ENCODE results near the gene ALCAM.

GRCh38 chr3:105367406-105368213 lies 901 bp downstream of the ALCAM start:
- no peak for TF ChIP-seq PATZ1 (CRISPR knock-in tag; IDR thresholded peaks at IDR 0.05; ENCODE audit: borderline replicate concordance)
- TF ChIP-seq OSR1 (CRISPR knock-in tag; IDR thresholded peaks at IDR 0.05) = no peak
- no peak for TF ChIP-seq ISL1 (CRISPR knock-in tag; IDR thresholded peaks at IDR 0.05)
- TF ChIP-seq ZFP30 (CRISPR knock-in tag; IDR thresholded peaks at IDR 0.05) = no peak
- TF ChIP-seq ARNTL (CRISPR knock-in tag; IDR thresholded peaks at IDR 0.05; ENCODE audit: borderline replicate concordance, low read depth) = no peak
- TF ChIP-seq BACH2 (CRISPR knock-in tag; IDR thresholded peaks at IDR 0.05; ENCODE audit: borderline replicate concordance) = no peak
- no peak for TF ChIP-seq RARB (CRISPR knock-in tag; IDR thresholded peaks at IDR 0.05)
- no peak for TF ChIP-seq GLIS3 (CRISPR knock-in tag; IDR thresholded peaks at IDR 0.05)
- no peak for TF ChIP-seq ESRRG (CRISPR knock-in tag; IDR thresholded peaks at IDR 0.05)
- TF ChIP-seq POU6F1 (CRISPR knock-in tag; IDR thresholded peaks at IDR 0.05; ENCODE audit: borderline replicate concordance, low read depth) = no peak

Measured in SK-N-SH treated with all-trans-retinoic acid at 6 μM for 48 hours (cell line).